IPS DF 4.7 (cell line): ENCODE measurements around the gene COG5.

ENCODE experiments used
- DNase-seq: peaks from one replicate; pipeline ENCODE4 v3.0.0-alpha.2; 2013; ENCODE audit warnings: low spot score; ENCODE audit errors: extremely low read depth

The COG5 gene

GRCh38 chr7:107505997-107506673 is 57.6 kb downstream of the COG5 start:
- no peak for DNase-seq

DNA sequence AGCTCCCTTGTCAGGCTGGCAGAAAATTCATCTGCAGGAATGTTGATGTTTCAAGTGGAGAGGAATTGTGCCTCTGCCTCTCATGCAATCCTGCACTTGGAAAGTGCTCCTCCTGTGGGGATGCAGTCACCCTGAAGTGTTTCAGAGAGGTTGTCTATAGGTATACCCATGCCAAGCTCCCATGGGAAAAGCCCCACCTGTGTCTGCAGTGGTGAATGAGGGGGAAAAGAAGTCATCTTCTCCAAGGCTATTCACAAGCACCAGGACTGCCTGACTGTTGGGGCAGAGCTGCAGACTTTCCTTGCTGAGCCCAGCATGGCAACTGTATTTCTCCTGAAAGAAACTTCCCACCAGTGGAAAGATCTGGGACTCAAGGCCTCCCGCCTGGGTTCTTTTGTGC is 58.4 kb downstream of the COG5 start:
- no peak for DNase-seq

- DNase-seq = no peak
Measured at GRCh38 chr7:107503687-107504086, 60.0 kb downstream of the COG5 start.

GRCh38 chr7:107502797-107503196 is 60.9 kb downstream of the COG5 start:
- DNase-seq = no peak

GRCh38 chr7:107502154-107502553 is 61.6 kb downstream of the COG5 start:
- no peak for DNase-seq

DNA sequence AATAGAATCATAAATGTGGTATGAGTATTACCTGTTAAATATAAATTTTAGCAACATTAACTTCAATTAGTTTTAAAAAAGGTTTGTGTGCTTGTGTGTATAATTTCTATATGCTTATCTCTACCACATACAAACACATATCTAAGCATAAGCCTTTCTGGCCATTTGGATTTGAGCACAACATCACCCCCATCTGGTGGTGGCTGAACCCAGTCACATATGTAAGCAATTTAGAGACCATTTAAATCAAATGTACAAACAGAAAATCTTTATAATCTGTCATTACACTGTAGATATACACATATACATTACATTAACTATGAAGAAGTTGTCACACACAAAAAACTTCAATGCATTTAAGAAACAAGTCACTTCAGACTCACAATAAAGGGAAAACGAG is 62.1 kb downstream of the COG5 start:
- DNase-seq = no peak

GRCh38 chr7:107499731-107500130 is 64.0 kb downstream of the COG5 start:
- DNase-seq = no peak

DNA sequence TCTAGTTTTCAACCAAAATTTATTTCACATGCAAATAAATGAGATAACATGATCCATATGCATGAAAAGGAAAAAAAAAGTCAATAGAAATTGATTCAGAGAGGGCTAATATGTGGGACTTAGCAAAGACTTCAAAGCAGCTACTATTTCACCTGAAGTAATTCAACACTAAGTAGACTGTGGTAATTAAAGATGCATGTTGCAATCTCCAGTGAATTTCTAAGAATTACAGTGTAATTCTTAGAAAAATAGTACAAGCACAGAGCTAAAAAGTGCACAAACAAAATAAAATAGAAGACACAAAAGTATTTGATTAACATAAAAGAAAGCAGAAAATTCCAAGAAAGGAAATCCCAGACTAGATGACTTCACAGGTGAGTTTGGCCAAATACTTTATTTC is 68.2 kb downstream of the COG5 start:
- no peak for DNase-seq

DNA sequence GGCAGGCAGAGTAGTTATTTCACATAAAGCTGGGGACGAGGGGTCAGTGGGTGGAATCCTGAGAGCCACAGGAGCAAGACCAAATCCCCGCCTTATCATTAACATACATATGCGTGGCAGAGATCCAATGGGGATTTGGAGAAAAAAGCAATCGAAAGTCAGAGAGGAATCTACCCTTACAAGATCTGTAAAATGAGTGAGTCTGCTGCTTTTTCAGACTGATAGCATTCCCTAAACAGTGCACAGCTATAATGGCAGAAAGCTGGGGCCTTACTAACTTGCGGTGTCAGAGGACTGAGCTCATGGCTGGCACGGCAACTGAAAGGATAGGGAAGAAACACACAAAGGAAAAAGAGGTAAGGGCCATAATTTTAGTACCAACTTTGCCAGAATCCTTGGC is 68.8 kb downstream of the COG5 start:
- no peak for DNase-seq

DNA sequence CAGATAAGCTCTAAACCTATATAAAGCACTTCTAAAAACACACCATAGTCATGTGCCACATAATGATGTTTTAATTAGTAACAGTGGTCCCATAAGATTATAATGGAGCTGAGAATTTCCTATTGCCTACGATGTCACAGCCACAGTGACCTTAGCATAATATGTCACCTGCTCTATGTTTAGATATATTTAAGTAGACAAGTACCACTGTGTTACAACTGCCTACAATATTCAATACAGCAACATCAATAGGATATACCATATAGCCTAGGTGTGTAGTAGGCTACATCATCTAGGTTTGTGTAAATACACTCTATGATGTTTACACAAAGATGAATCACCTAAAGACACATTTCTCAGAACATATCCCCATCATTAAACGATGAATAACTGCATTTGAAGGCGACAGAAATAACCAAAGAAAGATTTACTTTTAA is 69.4 kb downstream of the COG5 start:
- DNase-seq = no peak

DNA sequence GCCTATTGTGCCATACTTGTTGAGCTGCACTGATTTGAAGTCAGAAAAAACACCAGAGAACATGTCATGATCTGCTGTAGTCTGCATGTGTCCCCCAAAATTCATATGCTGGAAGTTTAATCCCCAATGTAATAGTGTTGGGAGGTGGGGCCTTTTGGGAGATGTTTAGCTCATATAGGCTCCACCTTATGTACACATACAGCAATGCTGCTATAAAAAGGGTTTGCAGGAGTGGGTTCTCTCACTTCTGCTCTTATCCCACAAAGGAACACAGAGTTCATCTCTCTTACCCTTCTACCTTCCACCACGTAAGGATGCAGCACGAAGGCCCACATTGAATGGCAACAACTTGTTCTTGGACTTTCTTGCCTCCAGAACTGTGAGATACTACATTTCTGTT is 70.8 kb downstream of the COG5 start:
- DNase-seq = no peak

DNA sequence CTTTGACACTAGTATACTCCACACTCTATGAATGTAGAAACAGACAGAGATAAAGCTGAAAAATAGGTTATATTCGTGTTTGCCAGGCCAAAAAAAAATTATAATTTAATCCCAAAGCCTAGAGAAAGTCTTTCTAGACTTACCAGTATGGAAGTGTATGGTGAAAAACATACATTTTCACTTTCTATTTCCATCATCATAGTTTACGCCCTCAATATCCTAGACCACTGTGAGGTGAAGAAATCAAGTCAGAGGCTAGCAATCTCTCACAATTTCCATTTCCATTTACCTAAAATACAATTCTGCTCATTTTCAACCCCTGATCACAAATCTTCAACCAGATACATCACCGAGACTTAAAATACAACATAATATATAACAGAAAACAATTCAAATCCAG is 77.7 kb downstream of the COG5 start:
- no peak for DNase-seq

DNA sequence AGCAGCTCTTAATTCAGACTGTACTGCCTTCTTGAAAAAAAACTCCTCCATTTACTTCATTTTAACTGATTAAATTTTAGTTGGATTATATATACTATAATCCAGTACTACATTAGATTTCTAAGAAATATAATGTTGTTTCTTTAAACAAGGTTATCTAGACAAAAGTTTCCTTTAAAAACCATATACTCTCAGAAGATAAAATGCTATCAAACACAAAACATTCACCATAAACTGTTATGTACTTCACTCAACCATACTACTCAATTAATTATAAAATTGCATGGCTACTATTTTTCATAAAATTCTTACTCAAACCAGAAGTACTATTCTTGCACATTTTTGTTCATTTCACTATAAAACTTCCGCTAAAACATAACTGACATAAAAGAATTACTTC is 81.1 kb downstream of the COG5 start:
- DNase-seq = no peak

DNA sequence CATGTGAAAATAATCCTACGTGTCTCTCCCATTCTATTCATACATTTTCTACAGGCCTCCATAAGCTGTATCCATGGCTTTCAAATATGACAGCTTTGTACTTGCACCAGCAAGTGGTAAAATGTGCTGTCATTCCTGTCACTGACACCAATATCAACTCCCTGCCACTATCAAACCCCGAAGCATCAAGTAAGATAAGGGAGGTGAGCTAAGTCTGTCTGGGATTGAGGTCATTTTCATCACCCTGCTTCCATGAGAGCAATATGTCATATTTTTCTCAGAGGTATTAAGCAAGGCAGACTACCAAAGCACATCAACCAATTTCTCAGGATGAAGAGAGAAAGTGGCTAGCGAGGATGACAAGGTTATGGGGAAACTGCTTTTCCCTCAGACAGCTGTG is 82.8 kb downstream of the COG5 start:
- DNase-seq = no peak

DNA sequence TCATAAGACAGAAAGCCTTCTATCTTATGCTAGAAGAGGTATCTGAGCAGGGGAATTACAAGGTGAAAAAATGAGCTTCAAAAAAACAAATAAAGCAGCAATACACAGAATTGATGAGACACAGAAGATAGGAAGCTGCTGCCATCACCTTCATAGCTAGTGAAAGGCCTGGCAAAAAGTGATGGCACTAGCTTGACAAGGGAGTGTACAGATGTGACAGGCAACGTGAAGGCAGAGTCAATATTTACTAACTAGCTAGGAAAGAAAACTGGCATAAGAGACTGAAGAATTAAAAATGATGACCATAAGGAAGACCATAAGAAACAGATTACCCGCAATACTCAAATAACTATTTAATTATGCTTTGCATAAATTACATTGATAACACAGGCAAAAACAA is 84.4 kb downstream of the COG5 start:
- DNase-seq = no peak

DNA sequence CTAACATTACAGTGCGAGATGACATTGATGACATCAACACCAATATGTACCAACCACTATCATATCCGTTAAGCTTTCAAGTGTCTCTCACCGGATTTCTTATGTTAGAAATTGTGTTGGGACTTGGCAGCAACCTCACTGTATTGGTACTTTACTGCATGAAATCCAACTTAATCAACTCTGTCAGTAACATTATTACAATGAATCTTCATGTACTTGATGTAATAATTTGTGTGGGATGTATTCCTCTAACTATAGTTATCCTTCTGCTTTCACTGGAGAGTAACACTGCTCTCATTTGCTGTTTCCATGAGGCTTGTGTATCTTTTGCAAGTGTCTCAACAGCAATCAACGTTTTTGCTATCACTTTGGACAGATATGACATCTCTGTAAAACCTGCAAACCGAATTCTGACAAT is 89.6 kb downstream of the COG5 start:
- DNase-seq = no peak

DNA sequence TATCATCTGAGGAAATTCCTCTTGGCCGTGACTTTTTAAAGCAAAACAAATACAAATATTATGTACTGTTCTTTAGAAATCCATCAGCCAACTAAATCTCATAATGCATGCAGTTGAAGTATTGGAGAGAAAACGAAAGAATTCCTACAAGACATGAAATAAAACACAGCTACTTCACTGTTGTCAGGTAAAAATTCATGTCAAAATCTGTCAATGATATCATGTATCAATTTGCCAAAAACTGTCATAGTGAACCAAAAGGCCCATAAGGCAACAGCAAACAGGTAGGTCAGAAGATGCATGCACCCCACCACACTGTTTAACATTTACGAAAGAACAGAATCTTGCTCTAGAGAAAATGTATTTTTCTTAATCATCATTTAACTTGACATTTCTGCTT is 91.6 kb downstream of the COG5 start:
- DNase-seq = no peak

- DNase-seq = no peak
Measured at GRCh38 chr7:107471292-107472070, 92.2 kb downstream of the COG5 start.

DNA sequence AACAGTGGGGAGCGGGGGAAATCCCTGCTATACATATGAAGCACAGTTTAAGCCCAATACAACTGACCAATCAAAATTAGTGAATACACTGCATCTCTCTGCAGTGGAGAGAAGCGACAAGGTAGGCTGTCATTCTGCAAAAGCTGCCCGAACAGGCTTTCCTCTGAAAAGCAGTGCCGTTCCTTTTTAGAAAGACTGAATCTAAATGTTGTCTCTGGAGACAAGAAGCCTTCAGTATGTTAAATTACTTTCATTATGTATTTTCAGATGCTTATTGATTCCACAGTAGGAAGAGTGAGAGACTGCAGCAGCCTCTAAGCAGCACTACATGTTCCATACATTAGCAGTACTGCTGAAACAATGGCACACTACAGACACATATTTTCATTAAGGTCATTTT is 93.8 kb downstream of the COG5 start, which contains the start of gene GPR22:
TSS of gene GPR22 (plus strand) at position 129 of the 400 bp plus-strand sequence. CDS start 4,004 bp downstream, outside the sequence.
- DNase-seq = no peak

GRCh38 chr7:107468824-107469223 is 94.9 kb downstream of the COG5 start:
- no peak for DNase-seq

- no peak for DNase-seq
Measured at GRCh38 chr7:107467972-107468371, 95.7 kb downstream of the COG5 start.

- no peak for DNase-seq
Measured at GRCh38 chr7:107464666-107465226, 99.0 kb downstream of the COG5 start.
